ENCODE data around the gene CTNNA3. TPM values are rescaled to one million over a fixed set of nuclear protein-coding genes. Genes with fewer than 3 reads are reported as not detected.

The CTNNA3 gene
- total RNA-seq, 1 experiment from 2014 or later: not detected

DNA sequence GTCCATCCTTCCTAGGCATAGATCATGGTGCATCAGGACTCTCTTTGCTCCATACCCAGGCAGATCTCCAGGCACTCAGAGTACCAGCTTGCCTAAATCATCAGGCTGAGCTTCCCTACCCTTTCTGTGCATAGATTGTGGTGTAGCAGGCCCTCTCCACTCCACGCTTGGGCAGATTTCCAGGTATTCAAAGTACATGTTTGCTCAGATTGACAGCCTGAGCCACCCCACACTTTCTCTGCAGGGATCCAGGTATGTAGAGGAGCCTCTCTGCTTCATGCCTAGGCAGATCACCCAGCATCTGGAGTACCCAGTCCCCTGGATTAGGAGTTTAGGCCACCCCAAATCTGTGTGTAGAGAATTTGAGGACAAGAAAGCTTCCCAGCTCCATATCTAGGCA lies 1727.6 kb downstream of the CTNNA3 start:
- Mint-ChIP-seq H3K4me1 (ENCODE audit: low read depth, unreplicated experiment) (no peaks in the 10 kb centered on the region), H3K36me3 (ENCODE audit: insufficient read depth, unreplicated experiment) (no peaks in the 10 kb centered on the region), H3K27me3 (ENCODE audit: unreplicated experiment) (no peaks in the 10 kb centered on the region), H3K9me3 (ENCODE audit: low read depth, unreplicated experiment) (peaks cover 14% of the 10 kb centered on the region), H3K27ac (ENCODE audit: unreplicated experiment) (no peak overlapping the region), H3K4me3 (ENCODE audit: low read depth, unreplicated experiment) (no peak overlapping the region)
- TF ChIP-seq CTCF (IDR thresholded peaks at IDR 0.05; ENCODE audit: unreplicated experiment): no peak
- no TSS peak for BruUV-seq (replicated peaks)
- CTCF ChIA-PET: no interaction called here
- DNase-seq: no peak
- intact Hi-C loops (cut with micrococcal nuclease; ENCODE audit: unreplicated experiment): no loop called here

DNA sequence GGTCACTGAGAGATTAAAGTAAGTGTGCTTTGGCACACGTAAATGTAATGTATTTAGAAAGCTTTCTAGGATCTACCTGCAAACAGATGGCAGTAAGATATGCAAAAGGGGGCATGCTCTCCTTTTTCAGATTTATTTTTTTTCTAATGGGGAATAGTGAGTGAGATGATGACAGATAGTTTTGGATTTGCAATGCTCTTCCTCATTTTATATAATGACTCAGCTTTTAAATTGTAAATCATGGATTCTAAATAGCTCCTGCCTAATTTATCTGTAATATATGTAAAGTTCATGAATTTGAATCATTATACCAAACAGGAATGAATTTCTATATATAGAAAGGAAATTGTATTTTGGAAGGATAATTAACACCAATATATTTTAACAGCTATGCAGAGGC lies 1731.8 kb downstream of the CTNNA3 start:
- intact Hi-C loops (cut with micrococcal nuclease; ENCODE audit: unreplicated experiment): no loop called here
- no peaks in the 10 kb centered on the region for H3K27me3 Mint-ChIP-seq (ENCODE audit: unreplicated experiment)
- BruUV-seq (replicated peaks): no TSS peak
- no peaks in the 10 kb centered on the region for H3K4me1 Mint-ChIP-seq (ENCODE audit: low read depth, unreplicated experiment)
- no peak overlapping the region for H3K27ac Mint-ChIP-seq (ENCODE audit: unreplicated experiment)
- no peak overlapping the region for H3K4me3 Mint-ChIP-seq (ENCODE audit: low read depth, unreplicated experiment)
- CTCF ChIA-PET: no interaction called here
- no peak for TF ChIP-seq CTCF (IDR thresholded peaks at IDR 0.05; ENCODE audit: unreplicated experiment)
- DNase-seq: no peak
- no peaks in the 10 kb centered on the region for H3K36me3 Mint-ChIP-seq (ENCODE audit: insufficient read depth, unreplicated experiment)
- peaks cover 6% of the 10 kb centered on the region for H3K9me3 Mint-ChIP-seq (ENCODE audit: low read depth, unreplicated experiment)

DNA sequence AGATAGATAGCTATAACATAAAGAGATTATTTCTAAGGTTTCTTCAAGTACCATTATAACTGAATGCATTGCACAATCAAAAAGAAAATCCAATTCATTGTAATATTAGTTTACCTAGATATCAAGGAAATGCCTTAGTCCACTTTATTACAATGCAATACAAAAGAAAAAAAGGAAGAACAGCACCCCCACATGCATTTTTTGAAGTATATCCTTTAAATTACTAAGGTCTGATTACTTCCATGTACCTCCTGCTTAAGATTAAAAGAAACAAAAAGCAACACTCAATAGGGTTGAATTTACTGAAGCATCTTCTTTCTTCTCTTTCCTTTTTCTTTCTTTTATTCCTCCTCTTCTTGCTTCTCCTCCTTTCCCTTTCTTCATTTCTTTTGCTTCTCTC lies 1743.9 kb downstream of the CTNNA3 start:
- DNase-seq: no peak
- Mint-ChIP-seq H3K9me3 (ENCODE audit: low read depth, unreplicated experiment) (no peaks in the 10 kb centered on the region), H3K36me3 (ENCODE audit: insufficient read depth, unreplicated experiment) (no peaks in the 10 kb centered on the region), H3K4me1 (ENCODE audit: low read depth, unreplicated experiment) (peaks cover 19% of the 10 kb centered on the region), H3K4me3 (ENCODE audit: low read depth, unreplicated experiment) (no peak overlapping the region), H3K27me3 (ENCODE audit: unreplicated experiment) (no peaks in the 10 kb centered on the region), H3K27ac (ENCODE audit: unreplicated experiment) (no peak overlapping the region)
- TF ChIP-seq CTCF (IDR thresholded peaks at IDR 0.05; ENCODE audit: unreplicated experiment): no peak
- no TSS peak for BruUV-seq (replicated peaks)
- intact Hi-C loops (cut with micrococcal nuclease; ENCODE audit: unreplicated experiment): loop anchor here (10.0 kb wide), 1 partner anchor 587 kb away; no protein-coding TSS in a partner anchor
- CTCF ChIA-PET: interaction anchor here (0.6 to 0.7 kb wide), 2 partner anchors 214 to 885 kb away, joined by 3 to 4 read pairs; no protein-coding TSS in a partner anchor

DNA sequence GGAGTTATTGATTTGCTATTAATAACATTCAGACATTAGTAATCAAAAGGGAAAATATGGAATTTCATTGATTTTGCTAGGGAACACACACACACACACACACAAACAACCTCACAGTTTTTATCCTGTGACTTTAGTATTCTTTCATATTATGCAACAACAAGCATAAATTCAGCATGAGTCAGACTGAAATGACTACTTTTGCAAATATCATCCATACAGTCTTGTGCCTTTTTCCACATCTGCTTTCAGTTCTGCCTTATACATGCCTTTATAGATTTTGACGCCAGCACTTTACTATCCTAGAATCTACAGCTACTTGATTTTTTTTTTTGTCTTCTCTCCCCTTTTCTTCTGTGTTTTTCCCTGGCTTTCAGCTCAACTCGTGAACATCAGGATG lies 1745.9 kb downstream of the CTNNA3 start:
- no peak for DNase-seq
- H3K27ac Mint-ChIP-seq (ENCODE audit: unreplicated experiment): no peak overlapping the region

More for the DNA sequence above, 1745.9 kb downstream of the CTNNA3 start:
- Mint-ChIP-seq H3K9me3 (ENCODE audit: low read depth, unreplicated experiment) (no peaks in the 10 kb centered on the region), H3K4me1 (ENCODE audit: low read depth, unreplicated experiment) (peaks cover 19% of the 10 kb centered on the region), H3K27me3 (ENCODE audit: unreplicated experiment) (no peaks in the 10 kb centered on the region), H3K36me3 (ENCODE audit: insufficient read depth, unreplicated experiment) (no peaks in the 10 kb centered on the region), H3K4me3 (ENCODE audit: low read depth, unreplicated experiment) (no peak overlapping the region)
- BruUV-seq (replicated peaks): no TSS peak
- TF ChIP-seq CTCF (IDR thresholded peaks at IDR 0.05; ENCODE audit: unreplicated experiment): no peak
- CTCF ChIA-PET: interaction anchor here (1.0 kb wide), 1 partner anchor 592 kb away, joined by 5 read pairs; no protein-coding TSS in a partner anchor
- intact Hi-C loops (cut with micrococcal nuclease; ENCODE audit: unreplicated experiment): loop anchor here (10.0 kb wide), 1 partner anchor 585 kb away; no protein-coding TSS in a partner anchor
